ENCODE measurements around the gene SGK2. TPM values are rescaled to one million over a fixed set of nuclear protein-coding genes. Genes with fewer than 3 reads are reported as not detected.

The SGK2 gene
- polyA plus RNA-seq, 4 donors, result 17.6 to 81.9 (median 28.6) TPM

GRCh38 chr20:43545837-43546578, 12.8 kb upstream of the SGK2 start:
- Histone ChIP-seq H3K36me3 (ENCODE audit: control insufficient read depth in 3 of 3, insufficient read depth in 2 of 3, low read depth in 1 of 3, low read length in 3 of 3) (peaks cover 0 to 20% (median 3%) of the 10 kb centered on the region in 3 donors), H3K4me1 (ENCODE audit: control insufficient read depth in 3 of 3, insufficient read depth in 2 of 3, low read depth in 1 of 3, low read length in 2 of 3) (peaks cover 0 to 22% (median 4%) of the 10 kb centered on the region in 3 donors), H3K9me3 (ENCODE audit: control insufficient read depth in 2 of 2, insufficient read depth in 1 of 2, low read depth in 1 of 2, low read length in 1 of 2) (peaks cover 0 to 7% of the 10 kb centered on the region in 2 donors), H3K4me3 (ENCODE audit: low read depth in 1 of 3, low read length in 3 of 3) (no peak overlapping the region), H3K27me3 (ENCODE audit: control insufficient read depth in 3 of 3, insufficient read depth in 3 of 3, low read length in 3 of 3) (no peaks in the 10 kb centered on the region), H3K27ac (ENCODE audit: low read depth in 1 of 3, low read length in 2 of 3) (no peak overlapping the region)
- FAIRE-seq, result no peak
- no peak for DNase-seq
- 87 to 89% (median 89%) methylated on average over 4 of the region's 4 CpGs for WGBS, 3 donors

- WGBS, 3 donors, result 68 to 73% (median 70%) methylated on average over 5 of the region's 5 CpGs
- no peak overlapping the region for H3K4me3 ChIP-seq (ENCODE audit: low read depth in 1 of 3, low read length in 3 of 3)
Measured at GRCh38 chr20:43548273-43548880, 10.4 kb upstream of the SGK2 start.

GRCh38 chr20:43549416-43550065, 9.3 kb upstream of the SGK2 start:
- Histone ChIP-seq H3K27ac (ENCODE audit: low read depth in 1 of 3, low read length in 2 of 3) (peak overlapping the region in 1 of 3 donors; percentile 48), H3K9me3 (ENCODE audit: control insufficient read depth in 2 of 2, insufficient read depth in 1 of 2, low read depth in 1 of 2, low read length in 1 of 2) (peaks cover 0 to 7% of the 10 kb centered on the region in 2 donors), H3K4me3 (ENCODE audit: low read depth in 1 of 3, low read length in 3 of 3) (no peak overlapping the region), H3K36me3 (ENCODE audit: control insufficient read depth in 3 of 3, insufficient read depth in 2 of 3, low read depth in 1 of 3, low read length in 3 of 3) (peaks cover 0 to 15% (median 3%) of the 10 kb centered on the region in 3 donors), H3K27me3 (ENCODE audit: control insufficient read depth in 3 of 3, insufficient read depth in 3 of 3, low read length in 3 of 3) (no peaks in the 10 kb centered on the region), H3K4me1 (ENCODE audit: control insufficient read depth in 3 of 3, insufficient read depth in 2 of 3, low read depth in 1 of 3, low read length in 2 of 3) (peaks cover 0 to 16% (median 7%) of the 10 kb centered on the region in 3 donors)
- FAIRE-seq, result no peak
- DNase-seq, result no peak
- WGBS, 3 donors, result 90 to 92% (median 90%) methylated on average over 4 of the region's 4 CpGs

More at GRCh38 chr20:43548273-43548880, 10.4 kb upstream of the SGK2 start:
- H3K27ac ChIP-seq (ENCODE audit: low read depth in 1 of 3, low read length in 2 of 3), result no peak overlapping the region
- H3K9me3 ChIP-seq (ENCODE audit: control insufficient read depth in 2 of 2, insufficient read depth in 1 of 2, low read depth in 1 of 2, low read length in 1 of 2), result peaks cover 0 to 7% of the 10 kb centered on the region in 2 donors
- H3K36me3 ChIP-seq (ENCODE audit: control insufficient read depth in 3 of 3, insufficient read depth in 2 of 3, low read depth in 1 of 3, low read length in 3 of 3), result peaks cover 0 to 17% (median 3%) of the 10 kb centered on the region in 3 donors
- no peaks in the 10 kb centered on the region for H3K27me3 ChIP-seq (ENCODE audit: control insufficient read depth in 3 of 3, insufficient read depth in 3 of 3, low read length in 3 of 3)
- DNase-seq (no peak), FAIRE-seq (no peak)
- H3K4me1 ChIP-seq (ENCODE audit: control insufficient read depth in 3 of 3, insufficient read depth in 2 of 3, low read depth in 1 of 3, low read length in 2 of 3), result peaks cover 0 to 16% (median 7%) of the 10 kb centered on the region in 3 donors

GRCh38 chr20:43550456-43550855, 8.4 kb upstream of the SGK2 start:
- peaks cover 0 to 18% (median 7%) of the 10 kb centered on the region in 3 donors for H3K4me1 ChIP-seq (ENCODE audit: control insufficient read depth in 3 of 3, insufficient read depth in 2 of 3, low read depth in 1 of 3, low read length in 2 of 3)
- no peak overlapping the region for H3K4me3 ChIP-seq (ENCODE audit: low read depth in 1 of 3, low read length in 3 of 3)
- peaks cover 0 to 7% of the 10 kb centered on the region in 2 donors for H3K9me3 ChIP-seq (ENCODE audit: control insufficient read depth in 2 of 2, insufficient read depth in 1 of 2, low read depth in 1 of 2, low read length in 1 of 2)
- peak overlapping the region in 1 of 3 donors; percentile 48 for H3K27ac ChIP-seq (ENCODE audit: low read depth in 1 of 3, low read length in 2 of 3)
- FAIRE-seq, result no peak
- peak; percentile 16 to 88 for DNase-seq
- peaks cover 0 to 15% (median 3%) of the 10 kb centered on the region in 3 donors for H3K36me3 ChIP-seq (ENCODE audit: control insufficient read depth in 3 of 3, insufficient read depth in 2 of 3, low read depth in 1 of 3, low read length in 3 of 3)
- 14 to 58% (median 32%) methylated on average over 2 of the region's 2 CpGs for WGBS, 3 donors
- H3K27me3 ChIP-seq (ENCODE audit: control insufficient read depth in 3 of 3, insufficient read depth in 3 of 3, low read length in 3 of 3), result no peaks in the 10 kb centered on the region

GRCh38 chr20:43554369-43554768, 4.5 kb upstream of the SGK2 start:
- FAIRE-seq (no peak), DNase-seq (no peak)
- H3K27me3 ChIP-seq (ENCODE audit: control insufficient read depth in 3 of 3, insufficient read depth in 3 of 3, low read length in 3 of 3), result no peaks in the 10 kb centered on the region
- H3K4me3 ChIP-seq (ENCODE audit: low read depth in 1 of 3, low read length in 3 of 3), result no peak overlapping the region
- peaks cover 0 to 5% (median 0%) of the 10 kb centered on the region in 3 donors for H3K36me3 ChIP-seq (ENCODE audit: control insufficient read depth in 3 of 3, insufficient read depth in 2 of 3, low read depth in 1 of 3, low read length in 3 of 3)
- no peak overlapping the region for H3K27ac ChIP-seq (ENCODE audit: low read depth in 1 of 3, low read length in 2 of 3)
- peaks cover 0 to 48% (median 9%) of the 10 kb centered on the region in 3 donors for H3K4me1 ChIP-seq (ENCODE audit: control insufficient read depth in 3 of 3, insufficient read depth in 2 of 3, low read depth in 1 of 3, low read length in 2 of 3)
- H3K9me3 ChIP-seq (ENCODE audit: control insufficient read depth in 2 of 2, insufficient read depth in 1 of 2, low read depth in 1 of 2, low read length in 1 of 2), result no peaks in the 10 kb centered on the region
- 70 to 82% (median 79%) methylated on average over 3 of the region's 3 CpGs for WGBS, 3 donors

- H3K4me1 ChIP-seq (ENCODE audit: control insufficient read depth in 3 of 3, insufficient read depth in 2 of 3, low read depth in 1 of 3, low read length in 2 of 3), result peaks cover 0 to 41% (median 2%) of the 10 kb centered on the region in 3 donors
- no peaks in the 10 kb centered on the region for H3K27me3 ChIP-seq (ENCODE audit: control insufficient read depth in 3 of 3, insufficient read depth in 3 of 3, low read length in 3 of 3)
- peak overlapping the region in 2 of 3 donors; percentile 20 to 59 for H3K4me3 ChIP-seq (ENCODE audit: low read depth in 1 of 3, low read length in 3 of 3)
- peaks cover 0 to 8% (median 0%) of the 10 kb centered on the region in 3 donors for H3K36me3 ChIP-seq (ENCODE audit: control insufficient read depth in 3 of 3, insufficient read depth in 2 of 3, low read depth in 1 of 3, low read length in 3 of 3)
- peak; percentile 19 to 25 for DNase-seq
- no peak for FAIRE-seq
- WGBS, 3 donors, result 26 to 60% (median 33%) methylated on average over 8 of the region's 8 CpGs
- H3K9me3 ChIP-seq (ENCODE audit: control insufficient read depth in 2 of 2, insufficient read depth in 1 of 2, low read depth in 1 of 2, low read length in 1 of 2), result no peaks in the 10 kb centered on the region
- peak overlapping the region; percentile 91 to 98 (median 95) for H3K27ac ChIP-seq (ENCODE audit: low read depth in 1 of 3, low read length in 2 of 3)
Measured at GRCh38 chr20:43559147-43559987, 540 bp downstream of the SGK2 start.

GRCh38 chr20:43560974-43561373, 2.1 kb downstream of the SGK2 start:
- DNase-seq, result no peak
- H3K27ac ChIP-seq (ENCODE audit: low read depth in 1 of 3, low read length in 2 of 3), result peak overlapping the region in 1 of 3 donors; percentile 12
- H3K4me3 ChIP-seq (ENCODE audit: low read depth in 1 of 3, low read length in 3 of 3), result peak overlapping the region in 1 of 3 donors; percentile 3
- 81 to 87% (median 86%) methylated on average over 3 of the region's 3 CpGs for WGBS, 3 donors
- no peaks in the 10 kb centered on the region for H3K9me3 ChIP-seq (ENCODE audit: control insufficient read depth in 2 of 2, insufficient read depth in 1 of 2, low read depth in 1 of 2, low read length in 1 of 2)
- no peaks in the 10 kb centered on the region for H3K27me3 ChIP-seq (ENCODE audit: control insufficient read depth in 3 of 3, insufficient read depth in 3 of 3, low read length in 3 of 3)
- no peak for FAIRE-seq
- H3K36me3 ChIP-seq (ENCODE audit: control insufficient read depth in 3 of 3, insufficient read depth in 2 of 3, low read depth in 1 of 3, low read length in 3 of 3), result peaks cover 0 to 20% (median 4%) of the 10 kb centered on the region in 3 donors
- peaks cover 0 to 34% (median 2%) of the 10 kb centered on the region in 3 donors for H3K4me1 ChIP-seq (ENCODE audit: control insufficient read depth in 3 of 3, insufficient read depth in 2 of 3, low read depth in 1 of 3, low read length in 2 of 3)
